Pons (tissue), 1 donor: ENCODE results near the gene NCOA1.
A peak's percentile ranks its signal among the peaks of the same experiment; 100 is the strongest.
"Not testable (repeated sequence)": the region's sequence is repeated elsewhere in the genome, so short reads cannot be mapped to it uniquely, and the experiment has no call there.

Source experiments
- DNase-seq: peaks from one replicate; pipeline ENCODE4 v3.0.0-alpha.2; 2016; ENCODE audit warnings: low spot score

The NCOA1 gene

GRCh38 chr2:24579053-24579803 lies 88.2 kb downstream of the NCOA1 start:
- DNase-seq, result no peak

GRCh38 chr2:24580561-24580960 lies 89.5 kb downstream of the NCOA1 start:
- DNase-seq, result no peak

GRCh38 chr2:24581971-24582370 lies 90.9 kb downstream of the NCOA1 start:
- DNase-seq, result not testable (repeated sequence)

- no peak for DNase-seq
Observed at GRCh38 chr2:24586955-24587354, 95.9 kb downstream of the NCOA1 start.

- DNase-seq, result no peak
Observed at GRCh38 chr2:24588294-24588693, 97.2 kb downstream of the NCOA1 start.

GRCh38 chr2:24592441-24593100 lies 101.5 kb downstream of the NCOA1 start:
- no peak for DNase-seq

- no peak for DNase-seq
Observed at GRCh38 chr2:24594283-24594682, 103.2 kb downstream of the NCOA1 start.

GRCh38 chr2:24597181-24597870 lies 106.3 kb downstream of the NCOA1 start:
- DNase-seq, result no peak

GRCh38 chr2:24600140-24600539 lies 109.1 kb downstream of the NCOA1 start:
- DNase-seq, result not testable (repeated sequence)

GRCh38 chr2:24611631-24612030 lies 120.6 kb downstream of the NCOA1 start:
- no peak for DNase-seq

GRCh38 chr2:24613154-24613814 lies 122.2 kb downstream of the NCOA1 start:
- no peak for DNase-seq

- no peak for DNase-seq
Observed at GRCh38 chr2:24616616-24617015, 125.6 kb downstream of the NCOA1 start.

- no peak for DNase-seq
Observed at GRCh38 chr2:24617424-24617823, 126.4 kb downstream of the NCOA1 start.

- no peak for DNase-seq
Observed at GRCh38 chr2:24618144-24618543, 127.1 kb downstream of the NCOA1 start.

- DNase-seq, result no peak
Observed at GRCh38 chr2:24618680-24619079, 127.6 kb downstream of the NCOA1 start.

GRCh38 chr2:24620936-24621335 lies 129.9 kb downstream of the NCOA1 start:
- no peak for DNase-seq

- DNase-seq, result no peak
Observed at GRCh38 chr2:24621779-24622538, 130.9 kb downstream of the NCOA1 start.

- no peak for DNase-seq
Observed at GRCh38 chr2:24623535-24623934, 132.5 kb downstream of the NCOA1 start.

GRCh38 chr2:24625728-24626127 lies 134.7 kb downstream of the NCOA1 start:
- no peak for DNase-seq

- DNase-seq, result no peak
Observed at GRCh38 chr2:24626131-24626530, 135.1 kb downstream of the NCOA1 start.

- DNase-seq, result no peak
Observed at GRCh38 chr2:24628746-24629145, 137.7 kb downstream of the NCOA1 start.

GRCh38 chr2:24632172-24632571 lies 141.1 kb downstream of the NCOA1 start:
- peak; percentile 28 for DNase-seq
